NCI-H345 (cell line): ENCODE measurements around the gene CLPTM1.
"Not testable (repeated sequence)": the region's sequence is repeated elsewhere in the genome, so short reads cannot be mapped to it uniquely, and the experiment has no call there.

ENCODE experiments used
- DNase-seq: peaks from one replicate; lab custom pipeline; 2025; lab: John Stamatoyannopoulos, UW

Gene CLPTM1

GRCh38 chr19:44974857-44975256, 19.7 kb downstream of the CLPTM1 start:
- DNase-seq, result no peak

- no peak for DNase-seq
These were observed 20.3 kb downstream of the CLPTM1 start for GRCh38 chr19:44975444-44975843.

DNA sequence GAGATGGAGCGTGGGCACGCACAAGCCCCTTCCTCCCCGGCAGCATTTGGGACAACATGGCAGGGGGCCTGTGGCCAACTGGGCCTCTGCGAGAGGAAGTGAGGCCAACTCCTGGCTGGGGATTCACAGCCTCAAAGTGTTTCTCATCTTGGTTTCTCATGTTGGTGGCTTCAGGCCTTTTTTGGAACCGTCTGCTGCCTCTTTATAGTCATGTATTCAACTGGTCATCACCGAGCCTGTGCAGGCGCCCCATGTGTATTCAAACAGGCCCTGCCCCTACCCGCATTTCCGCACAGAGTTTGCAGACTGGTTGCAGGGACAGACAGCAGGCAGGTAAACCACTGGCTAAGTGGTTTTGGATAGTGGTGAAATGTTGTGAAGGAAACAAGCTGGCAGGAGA, 28.8 kb downstream of the CLPTM1 start:
- DNase-seq, result no peak

DNA sequence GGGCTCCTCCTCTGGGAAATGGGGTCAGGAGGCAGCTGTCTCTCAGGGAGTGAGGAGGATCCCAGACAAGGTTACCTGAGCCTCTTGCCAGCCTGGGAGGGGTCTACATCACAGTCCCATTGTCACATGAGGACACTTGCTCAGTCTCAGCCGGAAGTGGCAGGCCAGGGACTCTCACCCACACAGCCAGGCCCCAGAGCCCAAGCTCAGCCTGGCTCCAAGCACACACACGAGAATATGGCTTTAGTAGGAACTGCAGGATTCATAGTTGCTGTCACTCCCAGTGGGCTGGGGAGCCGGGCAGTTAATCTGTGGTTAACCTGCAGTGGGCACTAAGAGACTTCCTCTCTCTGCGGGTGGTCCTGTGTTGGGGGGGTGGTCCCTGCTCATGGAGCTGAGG, 30.3 kb downstream of the CLPTM1 start:
- DNase-seq, result no peak

- no peak for DNase-seq
These were observed 31.2 kb downstream of the CLPTM1 start for GRCh38 chr19:44986389-44986788.

- DNase-seq, result no peak
These were observed 32.0 kb downstream of the CLPTM1 start for GRCh38 chr19:44987148-44987675.

DNA sequence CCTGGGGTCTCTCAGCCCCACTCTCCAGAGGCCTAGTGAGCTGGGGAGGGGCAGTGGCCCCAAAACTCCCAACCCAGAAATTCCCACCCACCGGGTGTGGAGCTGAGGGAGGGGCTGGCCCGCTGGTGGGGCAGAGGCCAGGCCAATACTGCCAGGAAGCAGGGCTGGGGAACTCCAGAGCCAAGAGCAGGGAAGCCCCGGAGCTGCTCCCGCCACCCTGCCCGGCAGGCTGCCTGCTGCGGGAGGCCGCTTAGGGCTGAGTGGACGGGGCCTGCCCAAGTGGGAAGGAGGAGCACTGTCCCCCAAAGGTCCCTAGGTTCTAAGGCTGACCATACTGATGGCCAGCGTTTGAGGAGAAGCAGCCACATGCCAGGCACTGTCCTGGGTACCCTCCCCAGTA, 33.1 kb downstream of the CLPTM1 start:
- no peak for DNase-seq

DNA sequence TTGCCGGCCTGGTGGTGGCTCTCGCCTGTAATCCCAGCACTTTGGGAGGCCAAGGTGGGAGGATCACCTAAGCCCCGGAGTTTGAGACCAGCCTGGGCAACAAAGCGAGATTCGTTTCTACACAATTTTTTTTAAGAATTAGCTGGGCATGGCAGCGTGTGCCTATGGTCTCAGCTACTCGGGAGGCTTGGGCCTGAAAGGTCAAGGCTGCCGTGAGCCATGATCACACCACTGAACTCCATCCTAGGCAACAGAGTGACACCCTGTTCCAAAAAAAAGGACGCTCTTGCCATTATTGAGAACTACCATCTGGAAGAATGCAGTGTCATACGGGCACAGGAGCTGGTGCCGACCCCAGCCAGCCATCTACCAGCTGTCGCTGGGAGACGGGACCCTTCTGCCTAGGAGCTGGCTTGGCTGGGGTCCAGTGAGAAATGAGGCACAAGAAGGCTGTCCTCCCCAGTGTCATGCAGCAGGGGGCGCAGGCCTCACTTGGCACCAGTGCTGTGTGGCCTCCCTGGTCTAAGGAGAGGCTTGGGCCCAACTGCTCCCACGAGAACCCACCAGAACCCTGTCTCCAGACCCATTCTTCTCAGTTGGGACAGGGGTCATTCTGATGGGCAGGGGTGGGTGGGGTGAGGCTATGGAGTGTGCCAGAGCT, 33.8 kb downstream of the CLPTM1 start:
- DNase-seq, result no peak

GRCh38 chr19:44990459-44990858, 35.3 kb downstream of the CLPTM1 start:
- no peak for DNase-seq

- no peak for DNase-seq
These were observed 35.8 kb downstream of the CLPTM1 start for GRCh38 chr19:44990966-44991365.

- DNase-seq, result no peak
These were observed 37.4 kb downstream of the CLPTM1 start for GRCh38 chr19:44992336-44993163.

GRCh38 chr19:44993526-44993925, 38.3 kb downstream of the CLPTM1 start:
- DNase-seq, result no peak

DNA sequence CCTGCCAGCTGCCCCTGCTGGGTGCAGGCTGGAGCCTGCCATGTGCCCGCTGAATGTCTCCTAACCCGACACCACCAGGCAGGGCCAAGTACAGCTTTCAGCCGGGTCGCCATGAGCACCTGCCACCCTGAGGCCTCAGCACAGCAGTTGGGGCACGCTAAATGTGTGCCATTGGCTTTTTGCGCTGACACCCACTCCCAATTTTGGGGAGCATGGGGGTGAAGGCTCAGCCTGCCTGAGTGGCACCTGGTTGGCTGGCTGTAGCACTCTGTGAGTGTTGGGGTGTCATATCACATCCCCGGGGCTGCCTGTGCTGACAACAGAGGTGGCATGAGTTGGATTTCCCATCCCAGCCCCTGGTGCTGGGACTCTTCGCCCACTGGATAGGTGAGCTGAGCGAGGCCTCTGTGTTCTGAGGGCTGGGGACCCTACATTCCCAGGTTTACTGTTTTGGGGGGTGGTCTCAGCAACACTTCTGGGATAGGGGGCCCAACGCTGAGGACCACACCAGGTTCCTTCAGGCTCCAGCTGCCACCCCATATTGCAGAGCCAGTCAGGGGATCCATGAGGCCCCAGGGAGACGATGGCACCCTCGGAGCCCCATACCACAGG, 38.9 kb downstream of the CLPTM1 start:
- no peak for DNase-seq

DNA sequence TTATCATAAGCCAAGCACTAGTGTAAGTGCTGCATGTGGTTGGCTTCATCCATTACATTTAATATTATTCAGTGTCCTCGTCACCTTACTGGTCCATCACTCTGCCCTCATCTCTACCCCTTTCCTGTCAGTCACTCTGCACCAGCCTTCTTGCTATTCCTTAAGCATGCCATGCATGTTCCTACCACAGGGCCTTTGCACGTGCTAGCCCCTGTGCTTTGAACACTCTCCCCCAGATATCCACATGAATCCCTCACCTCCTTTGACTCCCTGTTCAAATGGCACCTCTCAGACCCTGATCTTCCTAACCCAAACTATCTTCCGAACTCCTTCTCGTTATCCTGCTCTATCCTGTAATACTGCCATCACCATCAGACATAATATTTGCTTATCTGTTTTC, 42.8 kb downstream of the CLPTM1 start:
- DNase-seq, result no peak

DNA sequence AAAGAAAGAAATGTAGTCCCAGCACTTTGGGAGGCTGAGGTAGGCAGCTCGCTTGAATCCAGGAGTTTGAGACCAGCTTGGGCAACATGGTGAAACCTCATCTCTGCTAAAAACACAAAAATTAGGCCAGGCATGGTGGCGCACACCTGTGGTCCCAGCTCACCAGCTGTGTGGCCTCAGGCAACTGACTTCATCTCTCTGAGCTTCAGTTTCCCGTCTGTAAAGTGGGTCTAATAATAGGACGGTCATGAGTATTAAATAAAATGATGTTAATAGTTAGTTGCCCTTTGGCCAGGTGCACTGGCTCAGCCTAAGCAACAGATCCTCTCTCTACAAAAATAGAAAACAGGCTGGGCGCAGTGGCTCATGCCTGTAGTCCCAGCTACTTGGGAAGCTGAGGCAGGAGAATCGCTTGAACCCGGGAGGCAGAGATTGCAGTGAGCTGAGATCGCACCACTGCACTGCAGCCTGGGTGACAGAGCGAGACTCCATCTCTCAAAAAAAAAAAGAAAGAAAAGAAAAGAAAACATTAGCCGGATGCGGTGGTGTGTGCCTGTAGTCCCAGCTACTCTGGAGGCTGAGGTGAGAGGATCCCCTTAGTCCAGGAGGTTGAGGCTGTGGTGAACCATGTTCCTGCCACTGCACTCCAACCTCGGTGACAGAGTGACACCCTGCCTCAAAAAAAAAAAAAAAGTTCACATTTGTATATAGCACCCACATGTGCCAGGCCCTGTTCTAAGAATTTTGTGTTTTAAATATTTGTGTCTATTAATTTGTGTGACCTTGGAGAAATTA, 44.1 kb downstream of the CLPTM1 start:
- DNase-seq, result not testable (repeated sequence)

DNA sequence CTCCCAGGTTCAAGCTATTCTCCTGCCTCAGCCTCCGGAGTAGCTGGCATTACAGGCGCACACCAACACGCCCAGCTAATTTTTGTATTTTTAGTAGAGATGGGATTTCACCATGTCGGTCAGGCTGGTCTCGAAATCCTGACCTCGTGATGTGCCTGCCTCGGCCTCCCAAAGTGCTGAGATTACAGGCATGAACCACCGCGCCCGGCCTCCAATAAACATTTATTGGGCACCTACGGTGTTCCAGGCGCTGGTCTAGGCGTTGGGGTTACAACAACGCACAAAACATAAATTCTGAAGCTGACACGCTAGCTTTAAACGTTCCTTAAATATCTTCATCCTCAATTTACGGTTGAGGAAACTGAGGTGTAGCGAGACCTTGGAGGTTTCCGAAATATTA, 45.5 kb downstream of the CLPTM1 start:
- not testable (repeated sequence) for DNase-seq

- peak; percentile 88 for DNase-seq
These were observed 46.0 kb downstream of the CLPTM1 start, which contains the start of gene RELB for GRCh38 chr19:45001087-45001739. RELB (plus strand) TSS chr19:45001464; CDS start chr19:45001580, 116 bp downstream.

- no peak for DNase-seq
These were observed 48.3 kb downstream of the CLPTM1 start for GRCh38 chr19:45003485-45003884.

- DNase-seq, result no peak
These were observed 50.6 kb downstream of the CLPTM1 start for GRCh38 chr19:45005787-45006186.

DNA sequence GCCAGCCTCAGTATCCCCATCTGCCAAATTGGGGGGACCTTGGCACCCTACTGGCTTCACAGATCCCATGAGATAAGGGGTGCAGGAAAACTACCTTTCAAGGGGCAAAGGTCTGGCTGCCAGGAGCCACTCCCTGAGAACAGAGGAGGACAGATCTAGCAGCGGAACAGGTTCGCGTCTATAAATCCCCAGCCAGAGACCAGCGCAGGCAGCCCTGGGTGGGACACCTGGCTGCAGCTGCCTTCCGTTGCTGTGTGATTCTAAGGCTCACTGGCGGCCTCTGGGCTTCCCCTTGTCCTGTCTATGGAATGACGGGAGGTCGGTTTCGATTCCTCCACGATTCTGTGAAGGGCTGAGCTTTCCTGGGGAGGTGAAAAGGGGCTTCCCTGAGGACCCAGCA, 53.4 kb downstream of the CLPTM1 start:
- DNase-seq, result no peak

GRCh38 chr19:45009625-45010255, 54.6 kb downstream of the CLPTM1 start:
- DNase-seq, result no peak
